ENCODE data around the gene TUBB3.
A peak's percentile ranks its signal among the peaks of the same experiment; 100 is the strongest.

TUBB3 gene

DNA sequence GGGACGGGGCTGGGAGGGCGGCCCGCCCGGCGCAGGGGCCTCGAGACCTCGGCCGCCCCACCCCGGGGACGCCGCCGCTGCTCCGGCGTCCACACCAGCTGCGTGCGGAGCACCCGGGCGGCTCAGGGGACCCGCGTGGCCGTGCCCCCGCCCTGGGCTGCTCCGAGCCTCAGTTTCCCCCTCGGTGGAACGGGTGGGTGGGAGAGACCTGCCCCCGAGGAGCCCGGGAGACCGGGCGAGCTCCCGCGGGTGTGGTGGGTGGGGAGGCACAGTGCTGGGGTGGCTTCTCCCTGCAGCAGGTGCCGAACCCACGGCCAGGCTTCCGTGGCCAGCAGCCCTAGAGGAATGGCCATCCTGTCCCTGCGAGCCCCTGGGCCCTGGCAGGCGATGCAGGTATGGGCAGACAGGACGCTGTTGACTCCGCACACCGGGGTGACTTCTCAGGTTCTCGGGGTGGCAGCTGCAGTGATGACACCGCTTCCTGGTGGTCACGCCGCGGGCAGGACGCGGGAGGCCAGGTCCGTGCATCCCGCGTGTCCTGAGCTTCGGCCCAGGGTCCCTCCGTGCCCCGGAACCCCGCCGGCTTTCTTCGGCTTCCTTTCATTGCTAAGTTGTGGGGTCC, 26.1 kb downstream of the TUBB3 start:
- H3K4me3 ChIP-seq (ENCODE audit: low read depth, low read length) = peak overlapping the region; percentile 58
- no peak for TF ChIP-seq CTCF (IDR thresholded peaks at IDR 0.05; ENCODE audit: insufficient read depth, low read depth, low read length, missing control alignments)
- DNase-seq (ENCODE audit: low read depth) = no peak

DNA sequence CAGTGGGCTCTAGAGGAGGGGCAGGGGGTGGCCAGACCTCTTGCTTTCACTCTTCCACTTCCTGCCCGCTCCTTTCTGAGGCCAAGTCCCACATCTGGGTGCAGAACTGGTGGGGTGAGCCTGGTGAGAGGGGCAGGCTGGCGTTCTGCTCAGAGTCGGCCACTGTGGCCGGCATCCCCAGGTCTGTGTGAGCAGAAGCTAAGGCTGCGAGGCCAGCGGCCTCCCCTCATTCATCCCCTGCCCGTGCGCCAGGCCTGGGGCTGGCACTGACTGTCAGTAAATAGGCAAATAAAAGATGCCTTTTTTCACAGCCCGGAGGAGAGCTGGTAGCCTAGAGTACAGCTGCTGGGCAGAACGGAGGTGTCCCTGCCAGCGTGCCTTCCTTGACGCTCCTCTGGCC, 26.6 kb downstream of the TUBB3 start:
- peak overlapping the region; percentile 58 for H3K4me3 ChIP-seq (ENCODE audit: low read depth, low read length)
- no peak for TF ChIP-seq CTCF (IDR thresholded peaks at IDR 0.05; ENCODE audit: insufficient read depth, low read depth, low read length, missing control alignments)
- DNase-seq (ENCODE audit: low read depth) = no peak

- no peak for DNase-seq (ENCODE audit: low read depth)
- TF ChIP-seq CTCF (IDR thresholded peaks at IDR 0.05; ENCODE audit: insufficient read depth, low read depth, low read length, missing control alignments) = no peak
- H3K4me3 ChIP-seq (ENCODE audit: low read depth, low read length) = no peak overlapping the region
These were observed 28.4 kb downstream of the TUBB3 start for GRCh38 chr16:89951509-89951908.

DNA sequence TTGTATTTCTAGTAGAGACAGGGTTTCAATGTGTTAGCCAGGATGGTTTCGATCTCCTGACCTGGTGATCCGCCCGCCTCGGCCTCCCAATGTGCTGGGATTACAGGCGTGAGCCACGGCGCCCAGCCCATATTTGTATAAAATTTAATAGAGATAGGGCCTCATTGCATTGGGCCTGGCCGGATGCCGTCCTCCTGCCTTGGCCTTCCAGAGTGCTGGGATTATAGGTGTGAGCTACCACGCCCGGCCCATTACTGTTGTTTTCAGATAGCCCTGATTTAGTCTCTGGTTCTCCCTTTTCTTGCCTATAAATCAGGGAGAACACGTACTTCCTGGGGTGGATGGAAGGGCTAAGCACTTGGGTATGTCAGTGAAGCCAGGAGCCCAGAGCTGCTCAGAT, 28.9 kb downstream of the TUBB3 start:
- no peak for TF ChIP-seq CTCF (IDR thresholded peaks at IDR 0.05; ENCODE audit: insufficient read depth, low read depth, low read length, missing control alignments)
- no peak for DNase-seq (ENCODE audit: low read depth)
- H3K4me3 ChIP-seq (ENCODE audit: low read depth, low read length) = no peak overlapping the region

DNA sequence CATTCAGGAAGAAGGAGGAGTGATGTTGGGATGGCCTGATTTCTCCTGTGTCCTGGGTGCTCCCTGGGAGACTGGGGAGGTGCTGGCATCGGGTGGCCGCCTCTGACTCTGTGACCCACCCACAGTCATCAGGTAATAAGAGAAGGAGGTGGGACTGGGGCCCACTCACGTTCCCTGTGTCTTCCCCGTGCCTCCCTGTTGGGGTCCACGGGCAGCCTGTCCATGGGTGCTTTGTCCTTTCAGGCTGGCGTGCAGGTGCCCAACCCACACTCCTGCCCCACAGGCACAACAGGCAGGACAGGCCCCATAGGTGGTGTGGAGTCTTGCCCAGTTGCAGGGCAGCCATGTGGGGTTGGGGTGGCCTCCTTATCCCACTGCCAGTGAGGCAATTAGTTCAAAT, 29.4 kb downstream of the TUBB3 start:
- no peak overlapping the region for H3K4me3 ChIP-seq (ENCODE audit: low read depth, low read length)
- DNase-seq (ENCODE audit: low read depth) = no peak
- no peak for TF ChIP-seq CTCF (IDR thresholded peaks at IDR 0.05; ENCODE audit: insufficient read depth, low read depth, low read length, missing control alignments)

DNA sequence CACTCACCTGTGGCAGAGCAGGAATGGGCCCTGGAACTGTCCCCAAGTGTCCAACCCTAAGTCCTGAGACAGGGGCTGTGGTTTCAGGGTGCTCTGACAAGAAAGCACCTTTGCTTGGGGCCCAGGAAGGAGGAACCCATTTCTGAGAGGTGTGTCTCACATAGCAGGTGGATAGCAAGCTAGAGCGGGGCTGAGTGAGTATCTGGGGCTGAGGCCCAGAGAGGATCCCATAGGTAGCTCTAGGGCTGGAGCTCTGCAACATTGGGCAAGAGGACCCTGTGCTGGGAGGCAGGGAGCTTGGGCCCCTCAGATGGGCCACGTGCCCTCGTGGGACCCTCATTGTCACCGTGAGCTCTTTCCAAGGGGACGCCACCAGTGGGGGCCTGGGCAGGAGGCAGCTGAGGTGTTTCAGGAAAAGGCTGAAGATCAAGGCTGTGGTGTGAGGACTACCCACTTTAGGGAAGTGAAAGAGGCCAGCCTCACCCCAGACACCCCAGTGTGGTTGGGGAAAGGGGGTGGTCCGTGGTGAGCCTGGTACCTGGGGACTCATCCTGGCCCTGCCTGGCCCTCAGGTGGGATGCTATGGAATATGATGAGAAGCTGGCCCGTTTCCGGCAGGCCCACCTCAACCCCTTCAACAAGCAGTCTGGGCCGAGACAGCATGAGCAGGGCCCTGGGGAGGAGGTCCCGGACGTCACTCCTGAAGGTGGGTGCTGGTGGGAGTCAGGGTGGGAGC, 30.7 kb downstream of the TUBB3 start:
- DNase-seq (ENCODE audit: low read depth) = peak; percentile 71
- peak overlapping the region; percentile 8; the same call in 1 of the 2 replicates for H3K4me3 ChIP-seq (ENCODE audit: low read depth, low read length)
- no peak for TF ChIP-seq CTCF (IDR thresholded peaks at IDR 0.05; ENCODE audit: insufficient read depth, low read depth, low read length, missing control alignments)

All from GM12865 (cell line).